WERI-Rb-1 (cell line): ENCODE data around the gene USP43.

Experiments
- DNase-seq: peaks from one replicate; pipeline ENCODE4 v3.0.0-alpha.2; 2020
- H3K27ac ChIP-seq: fragments of 250-450 bp; sonication (Bioruptor Pico); 2 replicates; pipeline ENCODE4 v1.5.1; 2020; ENCODE audit warnings: mild to moderate bottlenecking, moderate library complexity
- H3K27me3 ChIP-seq: fragments of 250-450 bp; sonication (Bioruptor Pico); 2 replicates; pipeline ENCODE4 v1.5.1; 2021; ENCODE audit warnings: mild to moderate bottlenecking, low read depth, moderate library complexity; ENCODE audit not compliant: insufficient read depth, severe bottlenecking
- H3K36me3 ChIP-seq: fragments of 250-450 bp; sonication (Bioruptor Pico); 2 replicates; pipeline ENCODE4 v1.5.1; 2020; ENCODE audit warnings: mild to moderate bottlenecking, moderate library complexity
- H3K4me3 ChIP-seq: 2 replicates; pipeline ENCODE4 v1.5.1; 2011; ENCODE audit warnings: low read depth, mild to moderate bottlenecking, control low read depth, low read length
- H3K9me3 ChIP-seq: fragments of 250-450 bp; sonication (Bioruptor Pico); 2 replicates; pipeline ENCODE4 v1.5.1; 2021; ENCODE audit warnings: mild to moderate bottlenecking, moderate library complexity; ENCODE audit not compliant: severe bottlenecking
- CTCF ChIP-seq: IDR thresholded peaks from 2 replicates; pipeline ENCODE4 v1.5.1; 2011; ENCODE audit warnings: low read depth, mild to moderate bottlenecking, control low read depth, inconsistent platforms, low read length

The USP43 gene

GRCh38 chr17:9768381-9768934 lies 123.1 kb downstream of the USP43 start:
- Histone ChIP-seq H3K27me3 (no peaks in the 10 kb centered on the region), H3K9me3 (no peaks in the 10 kb centered on the region), H3K27ac (no peak overlapping the region), H3K4me3 (no peak overlapping the region), H3K36me3 (no peaks in the 10 kb centered on the region)
- no peak for DNase-seq
- TF ChIP-seq CTCF: 0 out of 2 replicates have a peak, but pooled peaks have one; percentile 1

GRCh38 chr17:9769036-9769695 lies 123.8 kb downstream of the USP43 start:
- Histone ChIP-seq H3K36me3 (no peaks in the 10 kb centered on the region), H3K9me3 (no peaks in the 10 kb centered on the region), H3K27me3 (no peaks in the 10 kb centered on the region), H3K4me3 (no peak overlapping the region), H3K27ac (no peak overlapping the region)
- no peak for TF ChIP-seq CTCF
- no peak for DNase-seq

GRCh38 chr17:9771465-9771864 lies 126.1 kb downstream of the USP43 start:
- no peak for TF ChIP-seq CTCF
- DNase-seq: no peak

GRCh38 chr17:9772658-9773057 lies 127.3 kb downstream of the USP43 start:
- no peaks in the 10 kb centered on the region for H3K27me3 ChIP-seq
- TF ChIP-seq CTCF: no peak
- no peak for DNase-seq
- H3K27ac ChIP-seq: no peak overlapping the region
- no peaks in the 10 kb centered on the region for H3K9me3 ChIP-seq
- no peak overlapping the region for H3K4me3 ChIP-seq
- H3K36me3 ChIP-seq: no peaks in the 10 kb centered on the region

More at GRCh38 chr17:9771465-9771864, 126.1 kb downstream of the USP43 start:
- no peak overlapping the region for H3K27ac ChIP-seq
- no peaks in the 10 kb centered on the region for H3K27me3 ChIP-seq
- no peaks in the 10 kb centered on the region for H3K9me3 ChIP-seq
- H3K4me3 ChIP-seq: no peak overlapping the region
- H3K36me3 ChIP-seq: no peaks in the 10 kb centered on the region

GRCh38 chr17:9776911-9777310 lies 131.6 kb downstream of the USP43 start:
- no peak for TF ChIP-seq CTCF
- no peaks in the 10 kb centered on the region for H3K9me3 ChIP-seq
- H3K36me3 ChIP-seq: no peaks in the 10 kb centered on the region
- H3K27me3 ChIP-seq: no peaks in the 10 kb centered on the region
- no peak for DNase-seq
- H3K27ac ChIP-seq: no peak overlapping the region
- H3K4me3 ChIP-seq: no peak overlapping the region
